T-helper 1 cell treated with Interleukin-12 subunit alpha and Interleukin-12 subunit beta and Interleukin-4 antibody, amounts not matched to agents 30 μg/mL and 1 μg/mL, for 36 hours (primary cell): ENCODE measurements around the gene PTPRT.
"Not testable (repeated sequence)": the region's sequence is repeated elsewhere in the genome, so short reads cannot be mapped to it uniquely, and the experiment has no call there.

Source experiments
- H3K27ac Mint-ChIP-seq: one replicate; pipeline ENCODE4 v1.8.0; 2021; ENCODE audit warnings: mild to moderate bottlenecking, mixed read lengths
- H3K27me3 Mint-ChIP-seq: one replicate; pipeline ENCODE4 v1.8.0; 2021; ENCODE audit warnings: low read depth, mixed read lengths
- H3K36me3 Mint-ChIP-seq: one replicate; pipeline ENCODE4 v1.8.0; 2021; ENCODE audit warnings: low read depth, mixed read lengths
- H3K4me1 Mint-ChIP-seq: one replicate; pipeline ENCODE4 v1.8.0; 2021; ENCODE audit warnings: low read depth, mixed read lengths
- H3K4me3 Mint-ChIP-seq: one replicate; pipeline ENCODE4 v1.8.0; 2021; ENCODE audit warnings: mild to moderate bottlenecking, moderate library complexity, mixed read lengths
- H3K9me3 Mint-ChIP-seq: one replicate; pipeline ENCODE4 v1.8.0; 2021; ENCODE audit warnings: mixed read lengths

The PTPRT gene

GRCh38 chr20:43167615-43168014, 22.1 kb downstream of the PTPRT start:
- Mint-ChIP-seq H3K27ac (no peak overlapping the region), H3K4me3 (no peak overlapping the region), H3K9me3 (no peaks in the 10 kb centered on the region), H3K27me3 (no peaks in the 10 kb centered on the region), H3K4me1 (no peaks in the 10 kb centered on the region), H3K36me3 (no peaks in the 10 kb centered on the region)

- no peaks in the 10 kb centered on the region for H3K36me3 Mint-ChIP-seq
- H3K27me3 Mint-ChIP-seq = no peaks in the 10 kb centered on the region
- no peak overlapping the region for H3K4me3 Mint-ChIP-seq
- no peaks in the 10 kb centered on the region for H3K4me1 Mint-ChIP-seq
- H3K9me3 Mint-ChIP-seq = no peaks in the 10 kb centered on the region
- no peak overlapping the region for H3K27ac Mint-ChIP-seq
Measured at GRCh38 chr20:43167021-43167420, 22.7 kb downstream of the PTPRT start.

GRCh38 chr20:43165611-43166010, 24.1 kb downstream of the PTPRT start:
- H3K27me3 Mint-ChIP-seq = no peaks in the 10 kb centered on the region
- H3K9me3 Mint-ChIP-seq = no peaks in the 10 kb centered on the region
- no peak overlapping the region for H3K4me3 Mint-ChIP-seq
- no peak overlapping the region for H3K27ac Mint-ChIP-seq
- H3K4me1 Mint-ChIP-seq = no peaks in the 10 kb centered on the region
- no peaks in the 10 kb centered on the region for H3K36me3 Mint-ChIP-seq

- not testable (repeated sequence) for H3K4me3 Mint-ChIP-seq, H3K4me1 Mint-ChIP-seq, H3K36me3 Mint-ChIP-seq, H3K9me3 Mint-ChIP-seq, H3K27ac Mint-ChIP-seq, H3K27me3 Mint-ChIP-seq
Measured at GRCh38 chr20:43164736-43165135, 25.0 kb downstream of the PTPRT start.

- no peak overlapping the region for H3K4me3 Mint-ChIP-seq
- no peaks in the 10 kb centered on the region for H3K4me1 Mint-ChIP-seq
- H3K27ac Mint-ChIP-seq = no peak overlapping the region
- no peaks in the 10 kb centered on the region for H3K27me3 Mint-ChIP-seq
- H3K36me3 Mint-ChIP-seq = no peaks in the 10 kb centered on the region
- no peaks in the 10 kb centered on the region for H3K9me3 Mint-ChIP-seq
Measured at GRCh38 chr20:43161716-43162115, 28.0 kb downstream of the PTPRT start.

- Mint-ChIP-seq H3K27ac (no peak overlapping the region), H3K4me3 (no peak overlapping the region), H3K27me3 (no peaks in the 10 kb centered on the region), H3K36me3 (no peaks in the 10 kb centered on the region), H3K4me1 (no peaks in the 10 kb centered on the region), H3K9me3 (no peaks in the 10 kb centered on the region)
Measured at GRCh38 chr20:43160941-43161340, 28.8 kb downstream of the PTPRT start.

GRCh38 chr20:43159994-43160393, 29.7 kb downstream of the PTPRT start:
- Mint-ChIP-seq H3K4me3 (no peak overlapping the region), H3K27ac (no peak overlapping the region), H3K36me3 (no peaks in the 10 kb centered on the region), H3K4me1 (no peaks in the 10 kb centered on the region), H3K9me3 (no peaks in the 10 kb centered on the region), H3K27me3 (no peaks in the 10 kb centered on the region)

- H3K27me3 Mint-ChIP-seq = no peaks in the 10 kb centered on the region
- no peak overlapping the region for H3K27ac Mint-ChIP-seq
- no peaks in the 10 kb centered on the region for H3K4me1 Mint-ChIP-seq
- H3K9me3 Mint-ChIP-seq = no peaks in the 10 kb centered on the region
- no peaks in the 10 kb centered on the region for H3K36me3 Mint-ChIP-seq
- H3K4me3 Mint-ChIP-seq = no peak overlapping the region
Measured at GRCh38 chr20:43155366-43156100, 34.2 kb downstream of the PTPRT start.

GRCh38 chr20:43151901-43152300, 37.8 kb downstream of the PTPRT start:
- H3K36me3 Mint-ChIP-seq = no peaks in the 10 kb centered on the region
- H3K27ac Mint-ChIP-seq = no peak overlapping the region
- no peaks in the 10 kb centered on the region for H3K9me3 Mint-ChIP-seq
- H3K27me3 Mint-ChIP-seq = no peaks in the 10 kb centered on the region
- H3K4me3 Mint-ChIP-seq = no peak overlapping the region
- H3K4me1 Mint-ChIP-seq = no peaks in the 10 kb centered on the region

- H3K4me3 Mint-ChIP-seq = no peak overlapping the region
- H3K4me1 Mint-ChIP-seq = no peaks in the 10 kb centered on the region
- H3K27me3 Mint-ChIP-seq = no peaks in the 10 kb centered on the region
- no peak overlapping the region for H3K27ac Mint-ChIP-seq
- H3K9me3 Mint-ChIP-seq = no peaks in the 10 kb centered on the region
- H3K36me3 Mint-ChIP-seq = no peaks in the 10 kb centered on the region
Measured at GRCh38 chr20:43151256-43151655, 38.5 kb downstream of the PTPRT start.

- H3K4me3 Mint-ChIP-seq = no peak overlapping the region
- H3K9me3 Mint-ChIP-seq = no peaks in the 10 kb centered on the region
- no peaks in the 10 kb centered on the region for H3K4me1 Mint-ChIP-seq
- no peak overlapping the region for H3K27ac Mint-ChIP-seq
- H3K27me3 Mint-ChIP-seq = no peaks in the 10 kb centered on the region
- H3K36me3 Mint-ChIP-seq = no peaks in the 10 kb centered on the region
Measured at GRCh38 chr20:43140726-43141125, 49.0 kb downstream of the PTPRT start.

GRCh38 chr20:43138061-43138770, 51.5 kb downstream of the PTPRT start:
- Mint-ChIP-seq H3K27ac (no peak overlapping the region), H3K9me3 (no peaks in the 10 kb centered on the region)

GRCh38 chr20:43137160-43137559, 52.5 kb downstream of the PTPRT start:
- no peaks in the 10 kb centered on the region for H3K27me3 Mint-ChIP-seq
- no peaks in the 10 kb centered on the region for H3K4me1 Mint-ChIP-seq
- no peak overlapping the region for H3K4me3 Mint-ChIP-seq
- no peak overlapping the region for H3K27ac Mint-ChIP-seq
- H3K36me3 Mint-ChIP-seq = no peaks in the 10 kb centered on the region
- no peaks in the 10 kb centered on the region for H3K9me3 Mint-ChIP-seq

More at GRCh38 chr20:43138061-43138770, 51.5 kb downstream of the PTPRT start:
- no peaks in the 10 kb centered on the region for H3K4me1 Mint-ChIP-seq
- no peaks in the 10 kb centered on the region for H3K27me3 Mint-ChIP-seq
- no peak overlapping the region for H3K4me3 Mint-ChIP-seq
- H3K36me3 Mint-ChIP-seq = no peaks in the 10 kb centered on the region

GRCh38 chr20:43124241-43124640, 65.5 kb downstream of the PTPRT start:
- H3K36me3 Mint-ChIP-seq = no peaks in the 10 kb centered on the region
- H3K4me1 Mint-ChIP-seq = no peaks in the 10 kb centered on the region
- H3K27me3 Mint-ChIP-seq = no peaks in the 10 kb centered on the region
- H3K4me3 Mint-ChIP-seq = no peak overlapping the region
- no peaks in the 10 kb centered on the region for H3K9me3 Mint-ChIP-seq
- no peak overlapping the region for H3K27ac Mint-ChIP-seq

GRCh38 chr20:43123180-43123579, 66.5 kb downstream of the PTPRT start:
- no peaks in the 10 kb centered on the region for H3K36me3 Mint-ChIP-seq
- no peaks in the 10 kb centered on the region for H3K27me3 Mint-ChIP-seq
- no peak overlapping the region for H3K27ac Mint-ChIP-seq
- H3K9me3 Mint-ChIP-seq = no peaks in the 10 kb centered on the region
- no peaks in the 10 kb centered on the region for H3K4me1 Mint-ChIP-seq
- H3K4me3 Mint-ChIP-seq = no peak overlapping the region
